Neutrophil (primary cell): ENCODE data around the gene TUBA3D.
"Not testable (repeated sequence)": the region's sequence is repeated elsewhere in the genome, so short reads cannot be mapped to it uniquely, and the experiment has no call there.

Experiments
- H3K27ac ChIP-seq: fragments of 200-600 bp; sonication (generic); 2 replicates; pipeline ENCODE4 v1.5.1; 2016; ENCODE audit warnings: mild to moderate bottlenecking, moderate library complexity
- H3K27me3 ChIP-seq: fragments of 200-600 bp; sonication (generic); 2 replicates; pipeline ENCODE4 v1.6.0; 2016; ENCODE audit warnings: mild to moderate bottlenecking
- H3K36me3 ChIP-seq: fragments of 200-600 bp; sonication (generic); 2 replicates; pipeline ENCODE4 v1.5.1; 2017
- H3K4me1 ChIP-seq, 2 experiments: fragments of 200-600 bp in 1 of 2; sonication (generic) in 1 of 2; 1 replicate in 1 of 2; 2 replicates in 1 of 2; pipeline versions ENCODE4 v1.5.1 to v1.6.1; 2013 to 2016; ENCODE audit warnings: low read depth in 1 of 2, low read length in 1 of 2, mild to moderate bottlenecking in 1 of 2, moderate library complexity in 1 of 2; ENCODE audit not compliant: control insufficient read depth in 1 of 2, insufficient read depth in 1 of 2
- H3K4me3 ChIP-seq, 2 experiments: fragments of 200-600 bp in 1 of 2; sonication (generic) in 1 of 2; 1 replicate in 1 of 2; 2 replicates in 1 of 2; pipeline ENCODE4 v1.5.1; 2013 to 2016; ENCODE audit warnings: low read depth in 1 of 2, low read length in 1 of 2, mild to moderate bottlenecking in 1 of 2, moderate library complexity in 1 of 2
- H3K9me3 ChIP-seq: fragments of 200-600 bp; sonication (generic); 2 replicates; pipeline ENCODE4 v1.5.1; 2016
- TF ChIP-seq, protein P1 (sequence below): fragments of 200-600 bp; sonication (generic); IDR thresholded peaks from 2 replicates; pipeline ENCODE4 v1.5.1; 2016; ENCODE audit warnings: antibody characterized with exemption

Gene TUBA3D

DNA sequence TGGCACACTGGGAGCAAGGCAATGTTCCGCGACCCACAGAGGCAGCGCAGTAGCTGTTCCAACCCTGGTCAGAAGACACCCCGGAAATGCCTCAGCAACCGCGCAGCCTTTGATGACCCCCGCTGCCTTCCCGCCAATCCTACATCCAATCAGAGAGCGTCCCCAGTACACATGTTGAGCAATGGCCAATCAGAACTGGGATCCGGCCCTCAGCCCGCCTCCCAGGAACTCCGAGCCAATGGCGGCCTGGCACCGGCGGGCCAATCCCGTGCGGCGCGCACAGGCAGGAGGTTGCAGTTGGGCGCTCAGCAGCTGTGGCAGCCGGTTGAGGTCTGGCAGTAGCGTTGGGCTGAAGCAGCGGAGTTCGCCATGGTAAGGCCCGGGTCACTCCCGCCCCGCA, at the start of gene TUBA3D:
TSS of gene TUBA3D (plus strand) at position 289 of the 400 bp plus-strand sequence. CDS start at position 370, 81 bp downstream.
- no peaks in the 10 kb centered on the region for H3K27me3 ChIP-seq
- no peaks in the 10 kb centered on the region for H3K9me3 ChIP-seq
- TF ChIP-seq, protein P1, sequence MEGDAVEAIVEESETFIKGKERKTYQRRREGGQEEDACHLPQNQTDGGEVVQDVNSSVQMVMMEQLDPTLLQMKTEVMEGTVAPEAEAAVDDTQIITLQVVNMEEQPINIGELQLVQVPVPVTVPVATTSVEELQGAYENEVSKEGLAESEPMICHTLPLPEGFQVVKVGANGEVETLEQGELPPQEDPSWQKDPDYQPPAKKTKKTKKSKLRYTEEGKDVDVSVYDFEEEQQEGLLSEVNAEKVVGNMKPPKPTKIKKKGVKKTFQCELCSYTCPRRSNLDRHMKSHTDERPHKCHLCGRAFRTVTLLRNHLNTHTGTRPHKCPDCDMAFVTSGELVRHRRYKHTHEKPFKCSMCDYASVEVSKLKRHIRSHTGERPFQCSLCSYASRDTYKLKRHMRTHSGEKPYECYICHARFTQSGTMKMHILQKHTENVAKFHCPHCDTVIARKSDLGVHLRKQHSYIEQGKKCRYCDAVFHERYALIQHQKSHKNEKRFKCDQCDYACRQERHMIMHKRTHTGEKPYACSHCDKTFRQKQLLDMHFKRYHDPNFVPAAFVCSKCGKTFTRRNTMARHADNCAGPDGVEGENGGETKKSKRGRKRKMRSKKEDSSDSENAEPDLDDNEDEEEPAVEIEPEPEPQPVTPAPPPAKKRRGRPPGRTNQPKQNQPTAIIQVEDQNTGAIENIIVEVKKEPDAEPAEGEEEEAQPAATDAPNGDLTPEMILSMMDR = no peak
- peaks cover 6% of the 10 kb centered on the region for H3K36me3 ChIP-seq
- no peak within 1 kb of the TSS for H3K27ac ChIP-seq
- no peak within 1 kb of the TSS for H3K4me3 ChIP-seq
- H3K4me1 ChIP-seq = no peaks in the 10 kb centered on the region

DNA sequence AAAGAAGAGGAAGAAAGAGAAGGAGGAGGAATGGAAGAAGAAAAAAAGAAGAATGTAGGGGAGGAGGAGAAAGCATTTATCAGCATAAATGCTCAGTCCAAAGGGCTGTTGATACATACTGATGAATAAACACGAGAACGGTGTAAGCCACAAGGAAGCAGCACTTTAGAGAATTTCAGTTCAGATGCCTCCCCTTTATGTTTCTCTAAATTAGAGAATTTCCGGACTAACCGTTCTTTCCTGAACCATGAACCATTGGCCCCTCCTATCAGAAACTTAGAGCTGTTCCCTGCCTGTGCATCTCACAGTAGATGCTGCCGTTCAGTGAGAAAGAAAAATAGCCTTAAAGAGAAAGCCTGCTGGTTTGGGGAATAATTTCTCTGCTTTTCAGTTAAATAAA, 49.2 kb upstream of the TUBA3D start:
- Histone ChIP-seq H3K36me3 (no peaks in the 10 kb centered on the region), H3K4me3 (no peak overlapping the region), H3K9me3 (no peaks in the 10 kb centered on the region), H3K27ac (no peak overlapping the region), H3K4me1 (no peaks in the 10 kb centered on the region), H3K27me3 (peaks cover 100% of the 10 kb centered on the region)
- TF ChIP-seq, protein P1 = no peak

DNA sequence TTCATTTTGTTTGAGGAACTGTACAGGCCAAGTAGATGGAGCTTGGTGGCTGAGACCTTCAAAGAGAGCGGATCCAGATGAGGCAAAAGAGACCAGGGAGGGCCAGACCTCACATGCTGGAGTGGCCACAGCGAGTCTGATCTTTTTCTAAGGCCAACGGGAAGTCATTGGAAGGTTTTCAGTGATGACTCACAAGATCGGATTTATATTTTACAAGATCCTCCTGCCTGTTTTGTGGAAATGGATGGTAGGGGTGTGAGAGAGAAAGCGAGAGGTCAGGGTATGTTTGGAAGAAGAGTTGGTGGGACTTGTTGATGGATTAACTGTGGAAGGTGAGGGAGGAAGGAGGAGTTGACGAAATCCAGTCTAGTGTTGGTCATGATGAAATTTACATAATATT, 44.6 kb upstream of the TUBA3D start:
- no peak overlapping the region for H3K27ac ChIP-seq
- H3K4me1 ChIP-seq = no peaks in the 10 kb centered on the region
- H3K27me3 ChIP-seq = peaks cover 58% of the 10 kb centered on the region
- no peaks in the 10 kb centered on the region for H3K9me3 ChIP-seq
- H3K4me3 ChIP-seq = no peak overlapping the region
- TF ChIP-seq, protein P1 = no peak
- no peaks in the 10 kb centered on the region for H3K36me3 ChIP-seq

DNA sequence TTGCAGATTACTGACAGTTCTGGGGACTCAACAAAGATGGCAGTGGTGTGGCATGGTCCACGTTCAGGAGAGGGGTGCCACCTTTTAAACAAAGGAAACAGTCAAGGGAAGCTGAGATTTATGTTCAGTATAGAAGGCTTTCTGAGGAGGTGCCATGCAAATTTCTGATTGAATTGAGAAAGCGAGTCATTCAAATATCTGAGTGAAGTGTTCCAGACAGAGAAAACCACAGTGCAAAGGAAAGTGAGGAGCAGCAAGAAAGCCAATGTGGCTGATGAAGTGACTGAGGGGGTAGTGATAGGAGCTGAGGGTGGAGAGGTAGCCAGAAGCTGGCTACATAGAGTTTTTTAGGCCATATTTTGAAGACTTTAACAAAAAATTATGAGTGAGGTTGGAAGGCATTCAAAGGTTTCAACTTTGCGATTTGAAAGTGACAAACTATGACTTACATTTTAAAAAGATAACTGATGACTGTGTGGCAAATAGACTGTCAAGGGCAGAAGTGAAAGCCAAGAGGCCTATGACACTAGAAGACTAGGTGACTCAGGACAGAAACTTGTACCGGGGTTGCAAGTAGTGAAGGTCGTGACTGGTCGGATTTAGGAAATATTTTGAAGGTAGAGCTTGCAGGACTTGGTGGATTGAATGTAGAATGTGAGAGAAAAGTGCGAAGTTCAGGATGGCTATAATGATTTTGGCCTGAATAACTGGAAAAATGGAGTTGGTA, 35.0 kb upstream of the TUBA3D start:
- H3K4me1 ChIP-seq, H3K4me3 ChIP-seq, H3K27ac ChIP-seq, H3K9me3 ChIP-seq, H3K36me3 ChIP-seq, H3K27me3 ChIP-seq: not testable (repeated sequence)

DNA sequence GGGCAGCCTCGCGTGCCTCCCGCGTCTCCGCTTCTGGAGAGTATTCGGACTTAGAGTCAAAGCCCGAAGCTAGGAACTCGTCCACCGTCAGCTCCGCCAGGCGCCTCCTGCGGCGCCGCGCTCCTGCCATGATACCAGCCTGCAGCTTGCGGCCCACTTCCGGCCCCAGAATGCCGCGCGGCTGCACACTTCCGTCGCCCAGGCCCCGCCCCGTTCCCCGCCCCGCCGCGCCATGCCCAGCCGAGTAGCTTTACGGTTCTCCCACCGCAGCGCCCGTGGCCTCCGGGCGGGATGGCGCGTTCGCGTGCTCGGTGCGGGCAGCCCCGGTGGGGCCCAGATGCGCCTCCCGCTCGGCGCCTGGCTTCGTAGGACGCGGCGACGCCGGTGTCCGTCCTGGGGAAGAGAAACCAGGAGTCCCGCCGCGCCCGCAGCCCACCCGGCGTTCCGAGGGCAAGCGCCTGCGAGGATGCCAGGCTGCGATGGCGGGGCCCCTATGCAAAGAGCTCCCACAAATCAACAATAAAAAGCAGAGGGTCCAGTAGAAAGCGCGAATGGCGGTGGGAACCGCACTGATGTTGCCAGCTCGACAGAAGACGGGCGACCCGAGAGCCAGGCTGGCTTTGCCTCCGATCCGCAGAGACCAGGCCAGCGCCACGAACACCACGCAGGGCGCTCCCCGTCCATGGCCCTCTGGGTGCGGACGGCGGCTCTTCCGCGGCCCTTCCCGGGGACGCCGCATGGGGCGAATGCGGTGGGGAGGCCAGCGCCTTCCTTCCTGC, 31.0 kb upstream of the TUBA3D start:
- not testable (repeated sequence) for H3K27me3 ChIP-seq, H3K36me3 ChIP-seq, H3K27ac ChIP-seq, H3K4me3 ChIP-seq, H3K4me1 ChIP-seq, H3K9me3 ChIP-seq

DNA sequence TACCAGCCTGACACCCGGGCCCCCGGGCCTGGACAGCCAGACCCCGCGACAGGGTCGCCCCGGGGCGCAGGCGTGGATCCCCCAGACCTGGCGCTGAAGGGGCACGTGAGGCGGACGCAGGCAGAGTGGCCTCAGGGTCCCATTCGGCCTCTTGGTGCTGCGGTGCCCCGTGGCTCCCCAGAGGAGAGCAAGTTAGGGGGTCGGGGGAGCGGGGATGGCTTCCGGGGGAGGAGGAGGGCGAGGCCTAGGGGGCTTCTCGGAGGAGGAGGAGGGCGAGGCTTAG, 30.5 kb upstream of the TUBA3D start:
- not testable (repeated sequence) for H3K36me3 ChIP-seq, H3K27me3 ChIP-seq, H3K4me3 ChIP-seq, H3K27ac ChIP-seq, H3K4me1 ChIP-seq, H3K9me3 ChIP-seq

DNA sequence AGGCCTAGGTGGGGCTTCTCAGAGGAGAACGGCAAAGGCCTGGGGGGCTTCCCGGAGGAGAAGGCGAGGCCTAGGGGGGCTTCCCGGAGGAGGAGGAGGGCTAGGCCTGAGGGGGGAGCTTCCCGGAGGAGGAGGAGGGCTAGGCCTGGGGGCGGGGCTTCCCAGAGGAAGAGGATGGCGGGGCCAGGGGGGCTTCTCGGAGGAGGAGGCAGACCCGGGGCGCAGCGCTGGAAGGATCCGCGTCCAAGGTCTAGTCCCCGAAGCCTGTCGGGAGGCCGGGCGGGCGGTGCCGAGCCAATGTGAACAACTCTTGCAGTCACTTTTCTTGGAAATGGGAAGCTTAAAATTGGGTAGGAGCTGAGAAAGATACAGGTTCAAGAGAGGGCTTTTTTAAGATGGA, 30.0 kb upstream of the TUBA3D start:
- TF ChIP-seq, protein P1 = no peak
- Histone ChIP-seq H3K9me3 (no peaks in the 10 kb centered on the region), H3K36me3 (no peaks in the 10 kb centered on the region), H3K4me1 (no peaks in the 10 kb centered on the region), H3K4me3 (no peak overlapping the region), H3K27me3 (no peaks in the 10 kb centered on the region), H3K27ac (no peak overlapping the region)

DNA sequence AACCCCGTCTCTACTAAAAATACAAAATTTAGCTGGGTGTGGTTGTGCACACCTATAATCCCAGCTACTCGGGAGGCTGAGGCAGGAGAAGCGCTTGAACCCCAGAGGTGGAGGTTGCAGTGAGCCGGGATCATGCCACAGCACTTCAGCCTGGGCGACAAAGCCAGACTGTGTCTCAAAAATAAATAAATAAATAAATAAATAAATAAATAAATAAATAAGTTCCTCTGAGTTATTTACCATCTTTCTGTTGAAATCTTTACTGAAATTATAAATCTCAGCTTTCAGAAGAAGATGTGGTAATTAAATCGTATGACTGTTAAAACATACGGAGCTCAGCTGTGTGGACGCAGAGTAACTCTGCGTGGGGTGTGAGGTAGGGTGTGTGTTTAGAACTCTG, 27.9 kb upstream of the TUBA3D start:
- H3K4me1 ChIP-seq, H3K9me3 ChIP-seq, H3K4me3 ChIP-seq, H3K36me3 ChIP-seq, H3K27me3 ChIP-seq, H3K27ac ChIP-seq: not testable (repeated sequence)

DNA sequence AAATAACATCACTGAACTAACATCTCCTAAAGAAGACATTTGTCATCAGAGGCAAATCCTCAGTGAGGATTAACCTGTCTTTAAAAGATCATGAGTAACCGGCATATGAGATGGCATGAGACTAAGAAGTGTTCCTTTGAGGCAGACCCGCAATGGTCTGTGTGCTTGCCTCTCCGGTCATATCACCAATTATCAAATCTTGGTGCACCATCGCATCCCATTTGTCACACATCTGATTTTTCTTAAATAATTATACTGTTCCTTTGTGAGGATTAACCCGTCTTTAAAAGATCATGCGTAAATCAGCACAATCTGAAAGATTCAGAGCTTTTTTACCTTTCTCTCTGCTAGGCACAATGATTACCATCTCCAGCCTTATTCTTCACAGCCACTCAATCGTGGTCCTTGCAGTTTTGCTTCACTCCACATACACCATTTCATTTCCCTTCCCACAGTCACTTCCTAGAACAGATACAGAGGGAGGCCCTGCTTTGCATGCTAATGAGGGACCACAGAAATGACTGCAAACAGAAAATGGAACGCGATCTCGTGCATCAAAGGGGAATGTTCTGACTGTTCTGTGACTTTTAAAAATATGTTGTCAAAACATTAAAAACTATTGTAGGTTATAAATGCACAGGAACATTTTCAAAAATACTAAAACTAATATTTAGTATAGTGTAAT, 24.5 kb upstream of the TUBA3D start:
- not testable (repeated sequence) for H3K36me3 ChIP-seq, H3K4me3 ChIP-seq, H3K27me3 ChIP-seq, H3K9me3 ChIP-seq, H3K4me1 ChIP-seq, H3K27ac ChIP-seq
